Activated CD4-positive, alpha-beta T cell treated with anti-CD3 and anti-CD28 coated beads, Interleukin-2, amount 10 ng/mL, durations not matched to agents 7 days and 5 days (primary cell): ENCODE data around the gene EPHA2. TPM values are rescaled to one million over a fixed set of nuclear protein-coding genes. Genes with fewer than 3 reads are reported as not detected.

Source experiments
- CTCF ChIA-PET: fragments of 350-600 bp; sonication (Branson Sonifier 250); formaldehyde crosslinking; loops from one replicate; lab custom pipeline; 2021; ENCODE audit warnings: antibody characterized with exemption; lab: Charles Lee
- POLR2A ChIA-PET: fragments of 350-600 bp; sonication (Branson Sonifier 250); formaldehyde crosslinking; loops from one replicate; lab custom pipeline; 2021; ENCODE audit warnings: antibody characterized with exemption; lab: Charles Lee
- DNase-seq: peaks from one replicate; pipeline ENCODE4 v3.0.0-alpha.2; 2020
- H3K27ac Mint-ChIP-seq: one replicate; pipeline ENCODE4 v1.8.0; 2021; ENCODE audit warnings: mild to moderate bottlenecking, moderate library complexity, mixed read lengths
- H3K27me3 Mint-ChIP-seq: one replicate; pipeline ENCODE4 v1.8.0; 2021; ENCODE audit warnings: mixed read lengths
- H3K36me3 Mint-ChIP-seq: one replicate; pipeline ENCODE4 v1.8.0; 2021; ENCODE audit warnings: low read depth, mixed read lengths
- H3K4me1 Mint-ChIP-seq: one replicate; pipeline ENCODE4 v1.8.0; 2021; ENCODE audit warnings: mixed read lengths
- H3K4me3 Mint-ChIP-seq: one replicate; pipeline ENCODE4 v1.8.0; 2021; ENCODE audit warnings: mild to moderate bottlenecking, moderate library complexity, mixed read lengths
- H3K9me3 Mint-ChIP-seq: one replicate; pipeline ENCODE4 v1.8.0; 2021; ENCODE audit warnings: mixed read lengths
- total RNA-seq, 2 experiments: library from RNA; stranded (reverse); gene quantifications; one replicate each; pipeline ENCODE4 v1.2.3, GENCODE V29; 2021

The EPHA2 gene
- total RNA-seq, 2 experiments from 2014 or later: not detected

- CTCF ChIA-PET: interaction anchor here (0.9 to 1.2 kb wide), 2 partner anchors 9 to 26 kb away, joined by 3 read pairs; no protein-coding TSS in a partner anchor
- H3K27ac Mint-ChIP-seq: peak overlapping the region; percentile 28
- H3K9me3 Mint-ChIP-seq: no peaks in the 10 kb centered on the region
- H3K27me3 Mint-ChIP-seq: peaks cover 36% of the 10 kb centered on the region
- peaks cover 54% of the 10 kb centered on the region for H3K4me1 Mint-ChIP-seq
- POLR2A ChIA-PET: no interaction called here
- H3K4me3 Mint-ChIP-seq: peak overlapping the region; percentile 66
- no peaks in the 10 kb centered on the region for H3K36me3 Mint-ChIP-seq
- DNase-seq: peak; percentile 71
Measured at GRCh38 chr1:16162163-16162822, 6.4 kb upstream of the EPHA2 start.

DNA sequence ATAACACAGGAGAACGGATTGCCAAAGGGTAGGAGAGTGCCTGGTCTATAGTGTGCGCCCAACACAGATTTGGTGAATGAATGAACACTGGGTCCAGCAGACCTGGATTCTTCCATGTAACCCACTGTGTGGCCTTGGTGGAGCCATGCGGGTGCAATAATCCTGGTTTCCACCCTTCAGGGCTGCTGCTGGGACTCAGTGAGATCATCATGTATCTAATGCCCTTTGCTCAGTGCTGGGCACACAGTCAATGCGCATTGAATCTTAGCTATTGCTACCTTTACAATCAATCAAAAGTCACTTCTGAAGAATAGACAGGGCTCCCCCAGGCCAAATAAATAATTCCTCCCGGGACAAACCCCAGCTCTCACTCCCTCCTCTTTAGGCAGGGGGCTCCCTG, 5.8 kb upstream of the EPHA2 start:
- Mint-ChIP-seq H3K27me3 (peaks cover 41% of the 10 kb centered on the region), H3K9me3 (no peaks in the 10 kb centered on the region), H3K4me3 (peak overlapping the region; percentile 66), H3K36me3 (no peaks in the 10 kb centered on the region), H3K27ac (peak overlapping the region; percentile 65), H3K4me1 (peaks cover 58% of the 10 kb centered on the region)
- no peak for DNase-seq
- ChIA-PET CTCF (interaction anchor here (0.9 to 1.2 kb wide), 2 partner anchors 8 to 27 kb away, joined by 3 read pairs; no protein-coding TSS in a partner anchor), POLR2A (no interaction called here)

- H3K9me3 Mint-ChIP-seq: no peaks in the 10 kb centered on the region
- ChIA-PET POLR2A (no interaction called here), CTCF (no interaction called here)
- H3K4me1 Mint-ChIP-seq: peaks cover 59% of the 10 kb centered on the region
- no peak for DNase-seq
- peaks cover 52% of the 10 kb centered on the region for H3K27me3 Mint-ChIP-seq
- no peak overlapping the region for H3K27ac Mint-ChIP-seq
- no peak overlapping the region for H3K4me3 Mint-ChIP-seq
- H3K36me3 Mint-ChIP-seq: no peaks in the 10 kb centered on the region
Measured at GRCh38 chr1:16158993-16159831, 3.3 kb upstream of the EPHA2 start.

DNA sequence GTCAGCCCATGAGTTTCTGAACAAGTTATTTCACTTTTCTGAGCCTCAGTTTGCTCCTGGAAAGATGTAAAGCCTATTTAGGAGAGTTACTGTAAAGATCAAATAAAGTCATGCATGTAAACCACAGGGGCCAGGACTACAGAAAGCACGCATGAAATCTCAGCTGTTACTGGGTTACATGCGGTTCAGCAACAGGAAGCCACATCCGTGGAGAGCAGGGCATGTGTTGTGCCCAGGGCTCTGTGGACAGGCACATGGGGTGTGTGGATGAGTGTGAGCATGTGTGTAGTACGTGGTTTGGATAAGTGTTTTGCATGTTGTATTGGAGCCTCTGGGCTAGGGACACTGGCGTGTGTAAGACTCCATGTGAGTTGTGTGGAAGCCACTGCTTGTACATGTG, 2.2 kb upstream of the EPHA2 start:
- Mint-ChIP-seq H3K4me1 (peaks cover 53% of the 10 kb centered on the region), H3K27ac (no peak overlapping the region), H3K36me3 (no peaks in the 10 kb centered on the region), H3K27me3 (peaks cover 57% of the 10 kb centered on the region), H3K4me3 (no peak overlapping the region), H3K9me3 (no peaks in the 10 kb centered on the region)
- ChIA-PET POLR2A (no interaction called here), CTCF (interaction anchor here (0.9 kb wide), 1 partner anchor 79 kb away, joined by 3 read pairs; no protein-coding TSS in a partner anchor)
- peak; percentile 73 for DNase-seq

DNA sequence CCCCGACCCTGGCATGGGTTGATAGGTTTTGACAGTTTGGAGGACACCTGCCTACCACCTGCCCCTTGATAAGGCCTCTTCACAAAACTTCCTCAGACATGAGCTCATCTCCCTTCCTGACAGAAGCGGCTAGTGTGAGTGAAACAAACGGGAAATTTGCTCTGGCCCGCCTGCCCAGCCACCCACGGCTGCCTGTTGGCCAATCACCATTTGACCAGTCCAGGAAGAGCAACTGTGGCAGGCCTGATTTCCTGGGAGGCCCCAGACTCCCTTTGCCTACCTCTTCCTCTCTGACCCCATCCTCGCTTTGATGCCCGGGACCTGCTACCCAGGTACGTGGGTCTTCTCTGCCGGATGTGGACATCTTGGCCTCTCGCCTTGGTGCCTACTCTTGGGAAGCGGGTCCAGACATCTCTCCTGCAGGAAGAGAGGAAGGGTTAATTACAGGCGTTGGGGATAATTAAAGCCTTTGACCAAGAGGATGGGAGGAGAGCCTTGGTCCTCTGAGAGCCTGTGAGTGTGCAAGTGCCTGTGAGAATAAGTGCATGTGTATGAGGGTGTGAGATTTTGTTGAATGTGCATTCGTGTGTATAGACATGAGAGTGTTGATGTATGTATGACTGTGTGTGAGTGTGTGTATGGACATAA, 1.1 kb upstream of the EPHA2 start:
- POLR2A ChIA-PET: interaction anchor here (0.5 kb wide), 1 partner anchor 93 kb away, joined by 5 read pairs; no protein-coding TSS in a partner anchor
- CTCF ChIA-PET: interaction anchor here (0.9 kb wide), 1 partner anchor 78 kb away, joined by 3 read pairs; no protein-coding TSS in a partner anchor
- Mint-ChIP-seq H3K27ac (no peak overlapping the region), H3K27me3 (peaks cover 58% of the 10 kb centered on the region), H3K36me3 (no peaks in the 10 kb centered on the region), H3K9me3 (no peaks in the 10 kb centered on the region), H3K4me1 (peaks cover 44% of the 10 kb centered on the region), H3K4me3 (no peak overlapping the region)
- no peak for DNase-seq

DNA sequence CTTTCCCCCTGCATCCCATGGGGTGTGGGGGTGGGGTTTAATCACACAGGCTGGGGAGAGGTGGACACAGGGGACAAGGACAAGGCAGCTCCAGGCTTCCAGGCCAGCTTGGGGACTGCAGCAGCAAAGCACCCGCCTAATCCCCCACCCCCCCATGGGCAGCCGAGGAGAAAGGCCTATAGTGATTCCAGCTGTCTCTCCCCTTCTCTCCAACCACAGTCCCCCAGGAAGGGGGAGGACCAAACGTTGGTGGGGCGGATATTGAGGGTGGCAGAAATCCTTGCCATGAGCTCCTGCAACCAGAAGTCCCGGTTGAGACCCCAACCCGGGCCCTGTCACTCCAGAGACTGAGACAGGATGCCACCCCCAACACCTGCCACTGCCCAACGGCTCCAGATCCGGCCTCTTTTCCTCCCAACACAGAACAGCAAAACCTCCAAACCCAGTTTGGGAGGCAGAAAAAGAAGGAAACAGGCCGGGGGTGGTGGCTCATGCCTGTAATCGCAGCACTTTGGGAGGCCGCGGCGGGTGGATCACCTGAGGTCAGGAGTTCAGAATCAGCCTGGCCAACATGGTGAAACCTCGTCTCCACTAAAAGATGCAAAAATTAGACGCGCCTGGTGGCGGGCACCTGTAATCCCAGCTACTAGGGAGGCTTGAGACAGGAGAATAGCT, 1.7 kb downstream of the EPHA2 start:
- ChIA-PET POLR2A (interaction anchor here (0.6 kb wide), 1 partner anchor 16 kb away, joined by 3 read pairs; no protein-coding TSS in a partner anchor), CTCF (interaction anchor here (0.6 to 1.7 kb wide), 6 partner anchors 8 to 339 kb away, joined by 3 to 5 read pairs (median 3); partner anchors contain the start of gene SPEN)
- Mint-ChIP-seq H3K4me3 (no peak overlapping the region), H3K27ac (no peak overlapping the region), H3K4me1 (peaks cover 36% of the 10 kb centered on the region), H3K9me3 (no peaks in the 10 kb centered on the region), H3K27me3 (peaks cover 48% of the 10 kb centered on the region), H3K36me3 (no peaks in the 10 kb centered on the region)
- no peak for DNase-seq

DNA sequence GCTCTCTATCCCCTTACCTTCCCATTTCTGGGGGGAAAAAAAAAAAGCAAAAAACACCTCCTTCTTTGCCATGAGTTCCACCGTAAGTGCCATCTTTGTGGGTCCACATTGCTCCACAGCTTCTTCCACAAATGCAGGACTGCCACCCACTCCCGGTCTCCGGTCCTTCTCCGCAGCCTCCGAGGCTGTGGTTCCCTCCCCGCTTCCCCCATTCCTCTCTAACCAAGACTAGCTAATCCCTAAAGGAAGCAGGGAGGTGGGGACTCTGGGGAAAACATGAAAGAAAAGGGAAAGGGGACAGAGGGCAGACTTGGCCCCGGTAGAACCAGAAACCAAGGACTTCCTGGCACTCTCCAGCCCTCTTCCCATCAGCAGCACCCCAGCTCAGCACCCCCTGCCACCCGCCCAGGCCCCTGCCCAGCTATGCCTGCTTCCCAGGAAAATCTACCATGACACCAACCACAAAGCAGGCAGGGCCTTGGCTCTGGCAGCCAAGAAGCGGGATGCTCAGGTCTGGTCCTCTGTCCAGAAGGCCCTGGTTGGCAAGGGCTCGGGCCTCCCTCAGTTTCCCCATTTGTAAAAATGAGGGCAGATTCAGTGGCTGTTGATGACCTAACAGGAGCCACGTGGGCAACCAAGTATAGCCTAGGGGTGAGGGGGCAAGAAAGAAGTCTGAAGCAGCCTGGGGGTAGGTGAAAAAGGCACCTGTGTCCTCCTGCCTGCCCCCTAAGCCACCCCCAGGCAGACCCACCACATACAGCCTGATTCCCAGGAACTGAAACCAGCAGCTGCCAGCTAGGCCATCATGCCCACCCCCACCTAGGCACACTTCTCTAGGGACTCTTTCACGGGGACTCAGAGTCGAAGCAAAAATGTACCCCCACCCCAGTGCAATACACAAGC, 2.5 kb downstream of the EPHA2 start:
- Mint-ChIP-seq H3K27ac (no peak overlapping the region), H3K36me3 (no peaks in the 10 kb centered on the region), H3K4me1 (peaks cover 28% of the 10 kb centered on the region), H3K4me3 (no peak overlapping the region), H3K27me3 (peaks cover 44% of the 10 kb centered on the region), H3K9me3 (no peaks in the 10 kb centered on the region)
- DNase-seq: no peak
- POLR2A ChIA-PET: no interaction called here
- CTCF ChIA-PET: interaction anchor here (0.6 to 1.7 kb wide), 5 partner anchors 9 to 338 kb away, joined by 3 to 4 read pairs (median 3); no protein-coding TSS in a partner anchor

- no peak for DNase-seq
- no peaks in the 10 kb centered on the region for H3K36me3 Mint-ChIP-seq
- H3K4me1 Mint-ChIP-seq: peaks cover 20% of the 10 kb centered on the region
- no peak overlapping the region for H3K4me3 Mint-ChIP-seq
- H3K9me3 Mint-ChIP-seq: no peaks in the 10 kb centered on the region
- ChIA-PET POLR2A (no interaction called here), CTCF (interaction anchor here (0.8 to 1.7 kb wide), 3 partner anchors 11 to 13 kb away, joined by 3 to 4 read pairs (median 3); no protein-coding TSS in a partner anchor)
- H3K27ac Mint-ChIP-seq: no peak overlapping the region
- peaks cover 38% of the 10 kb centered on the region for H3K27me3 Mint-ChIP-seq
Measured at GRCh38 chr1:16152481-16153087, 3.3 kb downstream of the EPHA2 start.

GRCh38 chr1:16151995-16152384, 3.9 kb downstream of the EPHA2 start:
- no peak for DNase-seq
- Mint-ChIP-seq H3K4me3 (no peak overlapping the region), H3K9me3 (no peaks in the 10 kb centered on the region), H3K27ac (no peak overlapping the region), H3K36me3 (no peaks in the 10 kb centered on the region), H3K4me1 (peaks cover 14% of the 10 kb centered on the region), H3K27me3 (peaks cover 34% of the 10 kb centered on the region)
- ChIA-PET CTCF (no interaction called here), POLR2A (no interaction called here)

GRCh38 chr1:16151196-16151994, 4.5 kb downstream of the EPHA2 start:
- H3K27ac Mint-ChIP-seq: no peak overlapping the region
- H3K4me3 Mint-ChIP-seq: no peak overlapping the region
- POLR2A ChIA-PET: no interaction called here
- no peaks in the 10 kb centered on the region for H3K36me3 Mint-ChIP-seq
- CTCF ChIA-PET: no interaction called here
- peaks cover 31% of the 10 kb centered on the region for H3K27me3 Mint-ChIP-seq
- peaks cover 10% of the 10 kb centered on the region for H3K4me1 Mint-ChIP-seq
- no peak for DNase-seq
- no peaks in the 10 kb centered on the region for H3K9me3 Mint-ChIP-seq
